Tibial artery (tissue), 4 donors: ENCODE measurements around the gene KCNK18.
A peak's percentile ranks its signal among the peaks of the same experiment; 100 is the strongest.

Experiments
- DNase-seq, 2 donors: peaks; one replicate each; pipeline ENCODE4 v3.0.0-alpha.2; 2019
- H3K27ac ChIP-seq, 2 donors: fragments of 200-600 bp; sonication (generic) in 1 of 2; 1 replicate in 1 of 2; 2 replicates in 1 of 2; pipeline ENCODE4 v1.5.1; 2018 to 2019; ENCODE audit warnings: mild to moderate bottlenecking in 1 of 2
- H3K27me3 ChIP-seq, 2 donors: fragments of 200-600 bp; sonication (generic) in 1 of 2; one replicate each; pipeline versions ENCODE4 v1.5.1 to v1.6.0; 2016 to 2019
- H3K36me3 ChIP-seq, 3 donors: fragments of 200-600 bp; sonication (generic) in 2 of 3; one replicate each; pipeline ENCODE4 v1.5.1; 2016 to 2019; ENCODE audit warnings: mild to moderate bottlenecking in 2 of 3
- H3K4me1 ChIP-seq, 4 donors: fragments of 200-600 bp; sonication (generic) in 2 of 4; 1 replicate in 3 of 4; 2 replicates in 1 of 4; pipeline ENCODE4 v1.5.1; 2016 to 2019
- H3K4me3 ChIP-seq, 2 donors: fragments of 200-600 bp; sonication (generic) in 1 of 2; 1 replicate in 1 of 2; 2 replicates in 1 of 2; pipeline ENCODE4 v1.5.1; 2018 to 2019; ENCODE audit warnings: mild to moderate bottlenecking in 2 of 2
- H3K9me3 ChIP-seq, 3 donors: fragments of 200-600 bp; sonication (generic) in 1 of 3; one replicate each; pipeline ENCODE4 v1.5.1; 2016 to 2019
- intact Hi-C: fragments of 100-400 bp; cut with DNase I; formaldehyde crosslinking; loops from one replicate; pipeline ENCODE4 v1.15.0; 2023; ENCODE audit warnings: low total_unique reads
- TF ChIP-seq, protein P1 (sequence below), 2 experiments: fragments of 200-600 bp in 1 of 2; fragments of 450-650 bp in 1 of 2; IDR thresholded peaks; one replicate each; pipeline ENCODE4 v1.5.1; 2017 to 2019; ENCODE audit warnings: antibody characterized with exemption in 2 of 2, mild to moderate bottlenecking in 1 of 2, moderate library complexity in 1 of 2

The KCNK18 gene

DNA sequence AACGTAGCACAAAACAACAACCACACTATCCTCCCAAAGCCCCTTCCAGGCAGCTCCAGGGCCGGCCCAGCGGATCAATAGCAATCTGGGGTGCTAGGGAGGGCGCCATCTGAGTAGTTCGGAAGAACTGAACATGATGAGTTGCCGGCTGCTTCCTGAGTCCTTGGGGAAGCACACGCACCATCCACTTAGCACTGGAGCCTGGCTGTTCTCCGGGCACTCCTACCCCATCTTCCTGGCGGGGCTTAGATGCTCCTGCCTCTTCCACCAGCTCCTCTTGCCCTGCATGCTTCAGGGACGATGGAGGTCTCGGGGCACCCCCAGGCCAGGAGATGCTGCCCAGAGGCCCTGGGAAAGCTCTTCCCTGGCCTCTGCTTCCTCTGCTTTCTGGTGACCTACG, at the start of gene KCNK18:
TSS of gene KCNK18 (plus strand) at position 301 of the 400 bp plus-strand sequence. CDS start at position 301, 0 bp downstream.
- intact Hi-C loops, result no loop called here
- no peak within 1 kb of the TSS for H3K4me3 ChIP-seq

DNA sequence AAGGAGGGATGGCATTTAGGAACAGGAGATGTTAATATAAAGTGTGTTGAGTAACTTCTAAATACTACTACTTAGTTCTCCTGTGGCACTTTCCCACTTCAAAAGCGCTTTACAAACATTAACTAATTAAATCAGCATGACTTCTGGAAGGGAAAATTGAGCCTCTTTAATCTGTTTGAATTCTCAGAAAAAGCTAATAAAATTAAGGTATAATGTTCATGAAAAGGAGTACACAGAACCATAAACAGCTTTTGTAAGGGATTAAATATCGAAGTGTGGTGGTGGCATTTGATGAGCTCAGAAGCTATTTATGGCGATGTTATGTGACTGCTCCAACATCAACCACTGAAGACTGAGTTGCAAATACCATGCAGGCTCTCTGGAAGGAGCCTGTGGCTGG, 49.0 kb upstream of the KCNK18 start:
- intact Hi-C loops, result no loop called here
- no peaks in the 10 kb centered on the region for H3K36me3 ChIP-seq
- H3K9me3 ChIP-seq, result peaks cover 0 to 13% (median 4%) of the 10 kb centered on the region in 3 donors
- peaks cover 0 to 42% of the 10 kb centered on the region in 2 donors for H3K27me3 ChIP-seq
- H3K4me3 ChIP-seq, result no peak overlapping the region
- TF ChIP-seq, protein P1, sequence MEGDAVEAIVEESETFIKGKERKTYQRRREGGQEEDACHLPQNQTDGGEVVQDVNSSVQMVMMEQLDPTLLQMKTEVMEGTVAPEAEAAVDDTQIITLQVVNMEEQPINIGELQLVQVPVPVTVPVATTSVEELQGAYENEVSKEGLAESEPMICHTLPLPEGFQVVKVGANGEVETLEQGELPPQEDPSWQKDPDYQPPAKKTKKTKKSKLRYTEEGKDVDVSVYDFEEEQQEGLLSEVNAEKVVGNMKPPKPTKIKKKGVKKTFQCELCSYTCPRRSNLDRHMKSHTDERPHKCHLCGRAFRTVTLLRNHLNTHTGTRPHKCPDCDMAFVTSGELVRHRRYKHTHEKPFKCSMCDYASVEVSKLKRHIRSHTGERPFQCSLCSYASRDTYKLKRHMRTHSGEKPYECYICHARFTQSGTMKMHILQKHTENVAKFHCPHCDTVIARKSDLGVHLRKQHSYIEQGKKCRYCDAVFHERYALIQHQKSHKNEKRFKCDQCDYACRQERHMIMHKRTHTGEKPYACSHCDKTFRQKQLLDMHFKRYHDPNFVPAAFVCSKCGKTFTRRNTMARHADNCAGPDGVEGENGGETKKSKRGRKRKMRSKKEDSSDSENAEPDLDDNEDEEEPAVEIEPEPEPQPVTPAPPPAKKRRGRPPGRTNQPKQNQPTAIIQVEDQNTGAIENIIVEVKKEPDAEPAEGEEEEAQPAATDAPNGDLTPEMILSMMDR (IDR thresholded peaks at IDR 0.05), result no peak
- no peak overlapping the region for H3K27ac ChIP-seq
- no peaks in the 10 kb centered on the region for H3K4me1 ChIP-seq
- no peak for DNase-seq

More for the DNA sequence above, at the start of gene KCNK18:
- TF ChIP-seq, protein P1 (IDR thresholded peaks at IDR 0.05), result no peak
- peaks cover 0 to 21% of the 10 kb centered on the region in 2 donors for H3K27me3 ChIP-seq
- no peak within 1 kb of the TSS for H3K27ac ChIP-seq
- no peaks in the 10 kb centered on the region for H3K4me1 ChIP-seq
- no peak for DNase-seq
- H3K9me3 ChIP-seq, result no peaks in the 10 kb centered on the region
- H3K36me3 ChIP-seq, result no peaks in the 10 kb centered on the region

DNA sequence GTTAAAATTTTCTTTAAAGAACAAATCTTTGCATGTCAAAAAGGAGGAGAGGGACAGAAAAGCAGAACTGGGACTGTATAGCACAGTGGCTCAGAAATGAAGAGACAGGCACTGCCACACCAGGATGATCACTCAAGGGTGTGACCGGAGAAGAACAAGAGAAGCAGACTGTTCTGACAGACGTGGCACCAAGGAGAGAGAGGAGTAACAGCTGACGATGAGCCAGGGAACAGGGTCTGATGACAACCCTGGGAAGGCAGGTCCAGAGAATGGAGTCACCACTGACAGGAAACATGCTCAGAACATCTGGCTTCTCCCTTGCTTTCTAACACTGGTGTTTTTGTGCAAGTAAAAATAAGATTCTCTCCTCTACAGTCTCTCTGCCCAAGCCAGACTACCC, 44.6 kb upstream of the KCNK18 start:
- Histone ChIP-seq H3K27me3 (peaks cover 0 to 62% of the 10 kb centered on the region in 2 donors), H3K9me3 (no peaks in the 10 kb centered on the region), H3K4me1 (no peaks in the 10 kb centered on the region), H3K4me3 (no peak overlapping the region), H3K36me3 (no peaks in the 10 kb centered on the region), H3K27ac (no peak overlapping the region)
- peak in 1 of 2 donors; percentile 16 for DNase-seq
- intact Hi-C loops, result no loop called here
- TF ChIP-seq, protein P1 (IDR thresholded peaks at IDR 0.05), result no peak

DNA sequence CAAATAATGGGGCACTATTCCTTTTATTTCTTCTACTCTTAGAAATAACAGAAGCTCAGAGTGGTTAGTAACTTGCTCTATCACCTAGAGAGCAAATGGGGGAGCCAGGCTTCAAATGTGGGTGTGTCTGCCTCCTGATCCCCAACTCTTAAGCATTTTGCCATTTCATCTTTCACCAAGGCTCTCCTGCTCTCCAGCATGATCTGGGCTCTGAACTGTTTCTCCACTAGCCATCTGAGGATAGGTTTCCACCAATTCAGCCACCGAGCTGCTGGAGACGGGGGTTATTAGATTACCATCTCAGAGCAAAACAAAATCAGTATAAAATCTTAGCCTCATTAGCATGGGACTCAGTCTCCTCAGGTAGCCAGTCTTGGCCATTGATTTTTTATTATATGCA, 39.0 kb upstream of the KCNK18 start:
- no peak overlapping the region for H3K27ac ChIP-seq
- intact Hi-C loops, result no loop called here
- H3K4me3 ChIP-seq, result no peak overlapping the region
- H3K36me3 ChIP-seq, result no peaks in the 10 kb centered on the region
- no peaks in the 10 kb centered on the region for H3K9me3 ChIP-seq
- TF ChIP-seq, protein P1 (IDR thresholded peaks at IDR 0.05), result no peak
- no peak for DNase-seq
- peaks cover 0 to 90% of the 10 kb centered on the region in 2 donors for H3K27me3 ChIP-seq
- peaks cover 0 to 13% (median 11%) of the 10 kb centered on the region in 4 donors for H3K4me1 ChIP-seq

DNA sequence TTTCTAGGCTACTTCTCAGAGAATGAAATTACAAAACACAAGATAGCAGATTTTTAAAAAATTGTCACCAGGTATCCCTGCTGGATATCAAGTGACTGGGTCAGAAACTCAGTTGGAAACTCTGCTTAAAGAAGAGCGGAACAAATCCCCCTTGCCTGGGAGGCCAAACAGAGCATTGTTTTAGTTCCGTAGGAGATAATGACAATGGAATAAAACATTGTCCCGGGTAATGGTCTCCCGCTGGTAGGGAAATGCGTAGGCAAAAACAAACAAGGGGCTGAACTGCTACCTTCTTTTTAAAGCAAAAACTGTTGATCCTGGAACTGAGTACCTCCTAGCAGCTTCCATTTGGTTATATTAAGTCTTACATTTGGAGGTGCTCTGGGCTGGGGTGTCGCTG, 37.9 kb upstream of the KCNK18 start:
- peaks cover 0 to 19% (median 16%) of the 10 kb centered on the region in 4 donors for H3K4me1 ChIP-seq
- no peak overlapping the region for H3K27ac ChIP-seq
- no peak for DNase-seq
- H3K36me3 ChIP-seq, result no peaks in the 10 kb centered on the region
- peaks cover 0 to 98% of the 10 kb centered on the region in 2 donors for H3K27me3 ChIP-seq
- H3K4me3 ChIP-seq, result no peak overlapping the region
- intact Hi-C loops, result no loop called here
- TF ChIP-seq, protein P1 (IDR thresholded peaks at IDR 0.05), result no peak
- H3K9me3 ChIP-seq, result no peaks in the 10 kb centered on the region

DNA sequence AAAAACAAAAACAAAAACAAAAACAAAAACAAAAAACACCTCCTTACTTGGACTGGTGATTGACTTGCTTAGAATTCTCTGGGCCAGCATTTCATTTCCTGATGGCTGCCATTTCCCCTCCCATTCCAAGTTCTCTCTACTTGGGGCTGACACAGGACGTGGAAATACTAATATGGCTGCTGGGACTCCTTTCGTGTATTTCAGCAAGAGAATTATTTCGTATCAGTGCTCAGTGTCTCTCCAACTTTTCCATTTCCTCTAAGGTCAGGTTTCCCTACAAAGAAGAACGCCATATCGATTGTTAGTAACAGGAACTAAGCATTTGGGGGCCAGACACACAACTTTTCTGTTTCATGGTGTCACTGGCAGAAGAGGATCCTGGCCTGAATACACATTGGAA, 36.7 kb upstream of the KCNK18 start:
- Histone ChIP-seq H3K9me3 (no peaks in the 10 kb centered on the region), H3K27me3 (peaks cover 0 to 98% of the 10 kb centered on the region in 2 donors), H3K4me3 (no peak overlapping the region), H3K4me1 (peaks cover 0 to 30% (median 25%) of the 10 kb centered on the region in 4 donors), H3K27ac (no peak overlapping the region), H3K36me3 (no peaks in the 10 kb centered on the region)
- TF ChIP-seq, protein P1 (IDR thresholded peaks at IDR 0.05), result no peak
- intact Hi-C loops, result no loop called here
- DNase-seq, result no peak
